Measurements from ENCODE around the gene CELF6. TPM values are rescaled to one million over a fixed set of nuclear protein-coding genes. Genes with fewer than 3 reads are reported as not detected.
"Not testable (repeated sequence)": the region's sequence is repeated elsewhere in the genome, so short reads cannot be mapped to it uniquely, and the experiment has no call there.

Gene CELF6
- total RNA-seq, 4 donors from 2014 or later, result 0.70 to 1.5 (median 0.99) TPM

DNA sequence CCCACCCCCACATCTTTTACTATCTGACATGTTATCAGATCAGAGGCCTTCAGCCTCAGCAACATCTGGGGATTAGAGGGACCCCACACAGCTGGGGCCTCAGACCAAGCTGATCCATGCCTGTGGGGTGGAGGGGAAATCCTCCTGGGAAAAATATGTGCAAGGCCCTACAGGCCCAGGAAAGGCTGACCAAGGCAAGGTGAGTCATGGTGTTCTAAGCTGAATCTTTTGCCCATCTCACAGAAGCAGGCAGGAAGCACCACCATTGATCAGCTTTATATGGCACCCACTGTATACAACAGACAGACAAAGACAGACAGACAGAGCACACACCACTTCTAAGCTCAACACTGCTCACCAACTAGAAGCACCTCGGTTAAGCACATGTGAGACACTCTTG, 35.2 kb downstream of the CELF6 start:
- Histone ChIP-seq H3K4me3 (no peak overlapping the region), H3K27me3 (no peaks in the 10 kb centered on the region), H3K27ac (no peak overlapping the region), H3K4me1 (no peaks in the 10 kb centered on the region), H3K9me3 (no peaks in the 10 kb centered on the region), H3K36me3 (peaks cover 3% of the 10 kb centered on the region)
- DNase-seq (ENCODE audit: low spot score in 2 of 2), result no peak
- WGBS, result 85% methylated on average over 1 of the region's 1 CpG
- no peak for TF ChIP-seq POLR2AphosphoS5 (IDR thresholded peaks at IDR 0.05)
- no peak for TF ChIP-seq POLR2A (IDR thresholded peaks at IDR 0.05)
- no peak for TF ChIP-seq EP300 (IDR thresholded peaks at IDR 0.05)
- TF ChIP-seq CTCF (IDR thresholded peaks at IDR 0.05), result no peak

DNA sequence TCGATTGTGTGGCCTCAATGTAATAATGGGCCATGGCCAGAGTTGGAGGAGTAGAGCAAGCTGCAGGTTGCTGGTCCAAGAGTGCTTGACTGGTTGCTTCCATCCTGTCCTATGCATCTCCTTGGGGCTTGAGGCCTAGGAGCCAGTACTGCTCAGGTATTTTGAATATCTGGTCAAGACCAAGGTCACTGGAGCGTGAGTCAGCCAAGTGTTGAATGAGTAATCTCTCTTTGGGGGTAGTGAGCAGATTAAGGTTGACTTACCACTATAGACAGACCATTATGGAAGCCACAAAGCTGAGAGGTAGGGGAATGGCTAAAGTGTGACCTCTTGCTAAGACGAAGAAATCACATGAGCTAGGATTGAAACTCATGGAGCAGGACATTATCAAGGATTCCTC, 38.2 kb downstream of the CELF6 start:
- Histone ChIP-seq H3K4me3 (no peak overlapping the region), H3K4me1 (no peaks in the 10 kb centered on the region), H3K36me3 (peaks cover 3% of the 10 kb centered on the region), H3K27ac (no peak overlapping the region), H3K9me3 (no peaks in the 10 kb centered on the region), H3K27me3 (no peaks in the 10 kb centered on the region)
- WGBS, result 95% methylated on average over 3 of the region's 3 CpGs
- no peak for DNase-seq (ENCODE audit: low spot score in 2 of 2)
- no peak for TF ChIP-seq POLR2AphosphoS5 (IDR thresholded peaks at IDR 0.05)
- no peak for TF ChIP-seq POLR2A (IDR thresholded peaks at IDR 0.05)
- TF ChIP-seq EP300 (IDR thresholded peaks at IDR 0.05), result no peak
- no peak for TF ChIP-seq CTCF (IDR thresholded peaks at IDR 0.05)

DNA sequence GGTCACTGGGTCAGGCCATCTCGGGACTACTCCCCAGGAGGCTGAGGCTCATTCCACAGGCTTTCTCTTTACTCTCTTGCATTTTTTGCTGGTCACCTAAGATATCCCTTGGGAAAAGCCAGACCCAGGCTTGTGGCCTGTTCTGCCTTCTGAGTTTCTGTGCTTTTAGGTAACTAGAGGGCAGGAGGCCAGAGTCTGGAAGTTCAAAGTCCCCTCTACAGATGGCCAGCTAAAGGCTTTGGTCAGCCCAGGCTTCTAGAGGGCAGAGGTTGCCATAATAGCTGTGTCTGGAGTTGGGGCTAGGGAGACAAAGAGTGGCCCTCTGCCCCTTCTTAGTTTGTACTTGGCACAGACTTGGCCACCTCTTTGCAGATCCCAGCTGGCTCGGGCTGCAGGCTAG, 39.2 kb downstream of the CELF6 start:
- H3K27ac ChIP-seq, result no peak overlapping the region
- 86% methylated on average over 2 of the region's 2 CpGs for WGBS
- H3K9me3 ChIP-seq, result no peaks in the 10 kb centered on the region
- no peaks in the 10 kb centered on the region for H3K27me3 ChIP-seq
- H3K36me3 ChIP-seq, result no peaks in the 10 kb centered on the region
- no peak for DNase-seq (ENCODE audit: low spot score in 2 of 2)
- H3K4me1 ChIP-seq, result no peaks in the 10 kb centered on the region
- H3K4me3 ChIP-seq, result no peak overlapping the region
- TF ChIP-seq CTCF (IDR thresholded peaks at IDR 0.05), result no peak
- no peak for TF ChIP-seq POLR2A (IDR thresholded peaks at IDR 0.05)
- TF ChIP-seq POLR2AphosphoS5 (IDR thresholded peaks at IDR 0.05), result no peak
- no peak for TF ChIP-seq EP300 (IDR thresholded peaks at IDR 0.05)

GRCh38 chr15:72278737-72279136, 41.2 kb downstream of the CELF6 start:
- no peaks in the 10 kb centered on the region for H3K27me3 ChIP-seq
- H3K36me3 ChIP-seq, result no peaks in the 10 kb centered on the region
- H3K27ac ChIP-seq, result no peak overlapping the region
- WGBS, result 85% methylated on average over 1 of the region's 1 CpG
- peaks cover under 1% of the 10 kb centered on the region for H3K4me1 ChIP-seq
- TF ChIP-seq EP300 (IDR thresholded peaks at IDR 0.05) (no peak), CTCF (IDR thresholded peaks at IDR 0.05) (no peak), POLR2AphosphoS5 (IDR thresholded peaks at IDR 0.05) (no peak), POLR2A (IDR thresholded peaks at IDR 0.05) (no peak)
- no peak for DNase-seq (ENCODE audit: low spot score in 2 of 2)
- no peak overlapping the region for H3K4me3 ChIP-seq
- H3K9me3 ChIP-seq, result no peaks in the 10 kb centered on the region

DNA sequence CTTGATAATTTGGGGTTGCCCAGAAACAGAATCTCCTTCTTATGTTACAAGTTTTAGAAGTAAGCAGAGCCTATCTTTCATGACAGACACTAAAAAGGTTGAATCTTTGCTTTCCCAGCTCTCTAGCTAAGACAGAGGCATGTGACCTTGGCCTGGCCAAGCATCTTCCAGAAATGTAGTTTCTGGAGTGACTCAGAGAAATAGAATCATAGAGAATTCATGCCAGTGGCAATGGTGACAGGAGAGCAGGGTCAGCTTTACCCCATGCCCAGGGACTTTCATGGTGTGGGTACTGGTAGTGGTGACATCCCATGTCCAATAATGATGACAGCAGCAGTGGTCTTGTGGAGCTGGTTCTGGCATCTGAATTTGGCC, 43.6 kb downstream of the CELF6 start:
- Histone ChIP-seq H3K4me3 (no peak overlapping the region), H3K9me3 (no peaks in the 10 kb centered on the region), H3K36me3 (no peaks in the 10 kb centered on the region), H3K27ac (no peak overlapping the region), H3K4me1 (peaks cover 17% of the 10 kb centered on the region), H3K27me3 (no peaks in the 10 kb centered on the region)
- TF ChIP-seq POLR2AphosphoS5 (IDR thresholded peaks at IDR 0.05), result no peak
- no peak for TF ChIP-seq CTCF (IDR thresholded peaks at IDR 0.05)
- no peak for TF ChIP-seq EP300 (IDR thresholded peaks at IDR 0.05)
- TF ChIP-seq POLR2A (IDR thresholded peaks at IDR 0.05), result no peak
- no peak for DNase-seq (ENCODE audit: low spot score in 2 of 2)

DNA sequence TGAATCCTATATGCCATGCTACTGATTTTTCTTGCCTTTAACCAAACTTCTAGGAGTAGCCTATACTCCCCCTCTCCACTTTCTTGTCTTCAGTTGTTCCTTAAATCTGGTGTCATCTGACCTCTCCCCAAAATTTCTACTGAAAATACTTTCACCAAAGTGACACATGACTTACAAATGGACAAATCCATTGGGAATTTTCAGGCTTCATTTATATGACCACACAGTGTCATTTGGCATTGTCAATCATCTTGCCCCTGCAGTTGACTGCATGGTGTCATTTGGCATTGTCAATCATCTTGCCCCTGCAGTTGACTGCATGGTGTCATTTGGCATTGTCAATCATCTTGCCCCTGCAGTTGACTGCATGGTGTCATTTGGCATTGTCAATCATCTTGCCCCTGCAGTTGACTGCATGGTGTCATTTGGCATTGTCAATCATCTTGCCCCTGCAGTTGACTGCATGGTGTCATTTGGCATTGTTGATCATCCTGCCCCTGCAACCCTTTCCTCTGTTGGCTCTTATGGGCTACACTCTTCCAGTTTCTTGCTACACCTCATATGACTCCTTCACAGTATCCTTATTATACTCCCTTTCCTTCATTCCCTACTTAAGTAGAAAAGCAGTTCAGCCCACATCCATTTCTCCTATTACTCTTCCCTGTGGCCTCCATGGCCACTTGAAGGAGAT, 44.2 kb downstream of the CELF6 start:
- H3K36me3 ChIP-seq; H3K27ac ChIP-seq; H3K4me3 ChIP-seq; H3K27me3 ChIP-seq; H3K9me3 ChIP-seq; DNase-seq (ENCODE audit: low spot score in 2 of 2): not testable (repeated sequence)
- peaks cover 22% of the 10 kb centered on the region for H3K4me1 ChIP-seq

Measured in suprapubic skin (tissue), 4 donors.